ENCODE data around the gene YBX1.

Gene YBX1

DNA sequence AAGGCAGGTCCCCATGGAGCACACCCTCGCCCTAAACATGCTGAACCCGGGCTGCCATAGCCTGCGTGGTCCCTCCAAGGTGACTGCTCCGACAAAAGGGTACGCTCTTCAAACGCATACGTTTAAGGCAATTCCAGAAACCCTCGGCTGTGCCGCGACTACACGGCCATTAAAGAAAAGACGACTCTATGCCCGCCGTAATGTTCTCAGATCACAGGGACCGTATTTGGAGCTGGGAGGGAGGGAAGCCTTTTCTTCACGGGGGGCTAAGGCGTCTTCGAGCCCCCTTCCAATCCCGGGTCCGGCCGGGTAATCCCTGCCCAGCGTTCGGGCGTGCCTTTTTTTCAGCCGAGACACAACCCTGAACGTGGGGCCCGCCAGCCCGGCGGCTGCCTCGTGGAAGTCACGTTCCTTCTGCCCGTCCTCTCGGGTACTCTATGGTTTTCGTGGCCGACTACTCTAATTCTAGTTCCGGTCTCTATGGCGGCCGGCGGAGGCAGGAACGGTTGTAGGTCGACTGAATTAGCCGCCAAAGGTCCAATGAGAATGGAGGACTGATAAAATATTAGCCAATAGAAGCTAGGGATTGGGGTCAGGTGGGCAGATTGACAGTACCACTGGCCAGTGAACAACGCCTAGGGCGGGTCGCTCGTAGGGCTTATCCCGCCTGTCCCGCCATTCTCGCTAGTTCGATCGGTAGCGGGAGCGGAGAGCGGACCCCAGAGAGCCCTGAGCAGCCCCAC is at the start of gene YBX1 (continued):
- TF ChIP-seq PATZ1 (tag by site-specific recombination; IDR thresholded peaks at IDR 0.05) (peak; percentile 54; the same call in 1 of the 2 replicates), ZNF596 (tag by site-specific recombination; IDR thresholded peaks at IDR 0.05) (0 out of 2 replicates have a peak, but pooled peaks have one; percentile 12), ZNF660 (tag by site-specific recombination; IDR thresholded peaks at IDR 0.05) (peak; percentile 88), ZNF2 (tag by site-specific recombination; IDR thresholded peaks at IDR 0.05) (peak; percentile 52; the same call in 1 of the 2 replicates), ZNF571 (tag by site-specific recombination; IDR thresholded peaks at IDR 0.05) (no peak), ZNF585B (tag by site-specific recombination; IDR thresholded peaks at IDR 0.05) (no peak), ZNF18 (tag by site-specific recombination; IDR thresholded peaks at IDR 0.05) (no peak), OSR2 (tag by site-specific recombination; IDR thresholded peaks at IDR 0.05) (no peak), GLI4 (tag by site-specific recombination; IDR thresholded peaks at IDR 0.05) (no peak), ZNF626 (tag by site-specific recombination; IDR thresholded peaks at IDR 0.05) (no peak), ZNF707 (tag by site-specific recombination; IDR thresholded peaks at IDR 0.05) (no peak), ZNF24 (tag by site-specific recombination; IDR thresholded peaks at IDR 0.05) (no peak), ZNF768 (tag by site-specific recombination; IDR thresholded peaks at IDR 0.05) (no peak), ZNF132 (tag by site-specific recombination; IDR thresholded peaks at IDR 0.05; ENCODE audit: borderline replicate concordance) (no peak), ZNF549 (tag by site-specific recombination; IDR thresholded peaks at IDR 0.05) (no peak), ZNF561 (tag by site-specific recombination; IDR thresholded peaks at IDR 0.05; ENCODE audit: borderline replicate concordance) (peak; percentile 64), ZNF354C (tag by site-specific recombination; IDR thresholded peaks at IDR 0.05; ENCODE audit: borderline replicate concordance, low read depth) (no peak), HIC1 (tag by site-specific recombination; IDR thresholded peaks at IDR 0.05) (peak; percentile 38; the same call in 1 of the 2 replicates), ZNF433 (tag by site-specific recombination; IDR thresholded peaks at IDR 0.05; ENCODE audit: low read depth) (no peak), ZNF449 (tag by site-specific recombination; IDR thresholded peaks at IDR 0.05) (peak; percentile 28; the same call in 1 of the 2 replicates)
- TF ChIP-seq, protein P1, sequence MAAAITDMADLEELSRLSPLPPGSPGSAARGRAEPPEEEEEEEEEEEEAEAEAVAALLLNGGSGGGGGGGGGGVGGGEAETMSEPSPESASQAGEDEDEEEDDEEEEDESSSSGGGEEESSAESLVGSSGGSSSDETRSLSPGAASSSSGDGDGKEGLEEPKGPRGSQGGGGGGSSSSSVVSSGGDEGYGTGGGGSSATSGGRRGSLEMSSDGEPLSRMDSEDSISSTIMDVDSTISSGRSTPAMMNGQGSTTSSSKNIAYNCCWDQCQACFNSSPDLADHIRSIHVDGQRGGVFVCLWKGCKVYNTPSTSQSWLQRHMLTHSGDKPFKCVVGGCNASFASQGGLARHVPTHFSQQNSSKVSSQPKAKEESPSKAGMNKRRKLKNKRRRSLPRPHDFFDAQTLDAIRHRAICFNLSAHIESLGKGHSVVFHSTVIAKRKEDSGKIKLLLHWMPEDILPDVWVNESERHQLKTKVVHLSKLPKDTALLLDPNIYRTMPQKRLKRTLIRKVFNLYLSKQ (tag by site-specific recombination; IDR thresholded peaks at IDR 0.05; ENCODE audit: borderline replicate concordance) = no peak
- TF ChIP-seq, protein P2, sequence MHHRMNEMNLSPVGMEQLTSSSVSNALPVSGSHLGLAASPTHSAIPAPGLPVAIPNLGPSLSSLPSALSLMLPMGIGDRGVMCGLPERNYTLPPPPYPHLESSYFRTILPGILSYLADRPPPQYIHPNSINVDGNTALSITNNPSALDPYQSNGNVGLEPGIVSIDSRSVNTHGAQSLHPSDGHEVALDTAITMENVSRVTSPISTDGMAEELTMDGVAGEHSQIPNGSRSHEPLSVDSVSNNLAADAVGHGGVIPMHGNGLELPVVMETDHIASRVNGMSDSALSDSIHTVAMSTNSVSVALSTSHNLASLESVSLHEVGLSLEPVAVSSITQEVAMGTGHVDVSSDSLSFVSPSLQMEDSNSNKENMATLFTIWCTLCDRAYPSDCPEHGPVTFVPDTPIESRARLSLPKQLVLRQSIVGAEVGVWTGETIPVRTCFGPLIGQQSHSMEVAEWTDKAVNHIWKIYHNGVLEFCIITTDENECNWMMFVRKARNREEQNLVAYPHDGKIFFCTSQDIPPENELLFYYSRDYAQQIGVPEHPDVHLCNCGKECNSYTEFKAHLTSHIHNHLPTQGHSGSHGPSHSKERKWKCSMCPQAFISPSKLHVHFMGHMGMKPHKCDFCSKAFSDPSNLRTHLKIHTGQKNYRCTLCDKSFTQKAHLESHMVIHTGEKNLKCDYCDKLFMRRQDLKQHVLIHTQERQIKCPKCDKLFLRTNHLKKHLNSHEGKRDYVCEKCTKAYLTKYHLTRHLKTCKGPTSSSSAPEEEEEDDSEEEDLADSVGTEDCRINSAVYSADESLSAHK (tag by site-specific recombination; IDR thresholded peaks at IDR 0.05) = no peak
- TF ChIP-seq, protein P3, sequence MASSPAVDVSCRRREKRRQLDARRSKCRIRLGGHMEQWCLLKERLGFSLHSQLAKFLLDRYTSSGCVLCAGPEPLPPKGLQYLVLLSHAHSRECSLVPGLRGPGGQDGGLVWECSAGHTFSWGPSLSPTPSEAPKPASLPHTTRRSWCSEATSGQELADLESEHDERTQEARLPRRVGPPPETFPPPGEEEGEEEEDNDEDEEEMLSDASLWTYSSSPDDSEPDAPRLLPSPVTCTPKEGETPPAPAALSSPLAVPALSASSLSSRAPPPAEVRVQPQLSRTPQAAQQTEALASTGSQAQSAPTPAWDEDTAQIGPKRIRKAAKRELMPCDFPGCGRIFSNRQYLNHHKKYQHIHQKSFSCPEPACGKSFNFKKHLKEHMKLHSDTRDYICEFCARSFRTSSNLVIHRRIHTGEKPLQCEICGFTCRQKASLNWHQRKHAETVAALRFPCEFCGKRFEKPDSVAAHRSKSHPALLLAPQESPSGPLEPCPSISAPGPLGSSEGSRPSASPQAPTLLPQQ (tag by site-specific recombination; IDR thresholded peaks at IDR 0.05) = peak; percentile 98
- TF ChIP-seq, protein P4, sequence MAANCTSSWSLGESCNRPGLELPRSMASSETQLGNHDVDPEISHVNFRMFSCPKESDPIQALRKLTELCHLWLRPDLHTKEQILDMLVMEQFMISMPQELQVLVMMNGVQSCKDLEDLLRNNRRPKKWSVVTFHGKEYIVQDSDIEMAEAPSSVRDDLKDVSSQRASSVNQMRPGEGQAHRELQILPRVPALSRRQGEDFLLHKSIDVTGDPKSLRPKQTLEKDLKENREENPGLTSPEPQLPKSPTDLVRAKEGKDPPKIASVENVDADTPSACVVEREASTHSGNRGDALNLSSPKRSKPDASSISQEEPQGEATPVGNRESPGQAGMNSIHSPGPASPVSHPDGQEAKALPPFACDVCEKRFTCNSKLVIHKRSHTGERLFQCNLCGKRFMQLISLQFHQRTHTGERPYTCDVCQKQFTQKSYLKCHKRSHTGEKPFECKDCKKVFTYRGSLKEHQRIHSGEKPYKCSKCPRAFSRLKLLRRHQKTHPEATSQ (tag by site-specific recombination; IDR thresholded peaks at IDR 0.05) = no peak

Data from HEK293 (cell line).